OCI-M2 (cell line): ENCODE data around the gene EPO.
"Not testable (repeated sequence)": the region's sequence is repeated elsewhere in the genome, so short reads cannot be mapped to it uniquely, and the experiment has no call there.

Experiments used
- DNase-seq: peaks from one replicate; lab custom pipeline; 2025; ENCODE audit not compliant: unreplicated experiment; lab: John Stamatoyannopoulos, UW

EPO gene

GRCh38 chr7:100701089-100701488, 19.2 kb upstream of the EPO start:
- not testable (repeated sequence) for DNase-seq

GRCh38 chr7:100705320-100705752, 14.9 kb upstream of the EPO start:
- peak; percentile 41 for DNase-seq

GRCh38 chr7:100705753-100706671, 14.3 kb upstream of the EPO start, which contains the start of gene POP7:
POP7 (plus strand) TSS chr7:100706121; CDS start chr7:100706831, 710 bp downstream.
- DNase-seq: peak; percentile 34

GRCh38 chr7:100706672-100707311, 13.5 kb upstream of the EPO start:
- no peak for DNase-seq

- no peak for DNase-seq
Measured at GRCh38 chr7:100708395-100708794, 11.9 kb upstream of the EPO start.

GRCh38 chr7:100710452-100710851, 9.8 kb upstream of the EPO start:
- no peak for DNase-seq

- no peak for DNase-seq
Measured at GRCh38 chr7:100711369-100711768, 8.9 kb upstream of the EPO start.

GRCh38 chr7:100714725-100715124, 5.5 kb upstream of the EPO start:
- no peak for DNase-seq

GRCh38 chr7:100717073-100717472, 3.2 kb upstream of the EPO start:
- DNase-seq: not testable (repeated sequence)

GRCh38 chr7:100719523-100720278, 567 bp upstream of the EPO start:
- no peak for DNase-seq

GRCh38 chr7:100720671-100721504, 620 bp downstream of the EPO start:
- no peak for DNase-seq

- DNase-seq: no peak
Measured at GRCh38 chr7:100721505-100721812, 1.2 kb downstream of the EPO start.

GRCh38 chr7:100722480-100723212, 2.4 kb downstream of the EPO start:
- DNase-seq: no peak

- DNase-seq: no peak
Measured at GRCh38 chr7:100723732-100724275, 3.5 kb downstream of the EPO start.

GRCh38 chr7:100724364-100724763, 4.1 kb downstream of the EPO start:
- not testable (repeated sequence) for DNase-seq

- DNase-seq: no peak
Measured at GRCh38 chr7:100726996-100727761, 6.9 kb downstream of the EPO start.

GRCh38 chr7:100728196-100728595, 7.9 kb downstream of the EPO start:
- DNase-seq: no peak

GRCh38 chr7:100730136-100730800, 10.0 kb downstream of the EPO start:
- no peak for DNase-seq
